ENCODE results near the gene ZNF391.

Gene ZNF391

GRCh38 chr6:27428966-27429365 lies 40.4 kb downstream of the ZNF391 start:
- DNase-seq (ENCODE audit: low read depth in 1 of 2, low spot score in 1 of 2) = no peak
- no peak for TF ChIP-seq CTCF (IDR thresholded peaks at IDR 0.05; ENCODE audit: insufficient read depth, low read length)
- TF ChIP-seq POLR2AphosphoS5 (IDR thresholded peaks at IDR 0.05; ENCODE audit: low read depth) = no peak
- TF ChIP-seq SPI1 (IDR thresholded peaks at IDR 0.05; ENCODE audit: borderline replicate concordance, low read depth) = no peak
- no peak for TF ChIP-seq REST (IDR thresholded peaks at IDR 0.05; ENCODE audit: insufficient replicate concordance, low read depth)
- no peak for TF ChIP-seq GABPA (IDR thresholded peaks at IDR 0.05; ENCODE audit: low read depth)
- Histone ChIP-seq H3K27ac (replicated peaks) (no peak overlapping the region), H3K27me3 (ENCODE audit: insufficient read depth, poor library complexity, severe bottlenecking) (no peaks in the 10 kb centered on the region), H3K4me3 (replicated peaks; ENCODE audit: insufficient read depth, low read length) (no peak overlapping the region)

- no peak for DNase-seq (ENCODE audit: low read depth in 1 of 2, low spot score in 1 of 2)
- TF ChIP-seq CTCF (IDR thresholded peaks at IDR 0.05; ENCODE audit: insufficient read depth, low read length) = no peak
- TF ChIP-seq GABPA (IDR thresholded peaks at IDR 0.05; ENCODE audit: low read depth) = no peak
- TF ChIP-seq REST (IDR thresholded peaks at IDR 0.05; ENCODE audit: insufficient replicate concordance, low read depth) = no peak
- TF ChIP-seq SPI1 (IDR thresholded peaks at IDR 0.05; ENCODE audit: borderline replicate concordance, low read depth) = no peak
- TF ChIP-seq POLR2AphosphoS5 (IDR thresholded peaks at IDR 0.05; ENCODE audit: low read depth) = no peak
- H3K4me3 ChIP-seq (replicated peaks; ENCODE audit: insufficient read depth, low read length) = no peak overlapping the region
- H3K27ac ChIP-seq (replicated peaks) = no peak overlapping the region
- no peaks in the 10 kb centered on the region for H3K27me3 ChIP-seq (ENCODE audit: insufficient read depth, poor library complexity, severe bottlenecking)
These were observed 45.2 kb downstream of the ZNF391 start for GRCh38 chr6:27433714-27434113.

- H3K27ac ChIP-seq (replicated peaks) = no peak overlapping the region
- no peak overlapping the region for H3K4me3 ChIP-seq (replicated peaks; ENCODE audit: insufficient read depth, low read length)
- no peaks in the 10 kb centered on the region for H3K27me3 ChIP-seq (ENCODE audit: insufficient read depth, poor library complexity, severe bottlenecking)
- no peak for DNase-seq (ENCODE audit: low read depth in 1 of 2, low spot score in 1 of 2)
- no peak for TF ChIP-seq SPI1 (IDR thresholded peaks at IDR 0.05; ENCODE audit: borderline replicate concordance, low read depth)
These were observed 50.8 kb downstream of the ZNF391 start for GRCh38 chr6:27439371-27439770.

GRCh38 chr6:27441001-27441400 lies 52.4 kb downstream of the ZNF391 start:
- H3K27me3 ChIP-seq (ENCODE audit: insufficient read depth, poor library complexity, severe bottlenecking) = no peaks in the 10 kb centered on the region
- H3K27ac ChIP-seq (replicated peaks) = no peak overlapping the region
- TF ChIP-seq SPI1 (IDR thresholded peaks at IDR 0.05; ENCODE audit: borderline replicate concordance, low read depth) = no peak
- TF ChIP-seq GABPA (IDR thresholded peaks at IDR 0.05; ENCODE audit: low read depth) = no peak
- no peak for TF ChIP-seq POLR2AphosphoS5 (IDR thresholded peaks at IDR 0.05; ENCODE audit: low read depth)
- TF ChIP-seq REST (IDR thresholded peaks at IDR 0.05; ENCODE audit: insufficient replicate concordance, low read depth) = no peak
- TF ChIP-seq CTCF (IDR thresholded peaks at IDR 0.05; ENCODE audit: insufficient read depth, low read length) = no peak
- H3K4me3 ChIP-seq (replicated peaks; ENCODE audit: insufficient read depth, low read length) = no peak overlapping the region
- DNase-seq (ENCODE audit: low read depth in 1 of 2, low spot score in 1 of 2) = no peak
